ENCODE data around the gene C11orf21. TPM values are rescaled to one million over a fixed set of nuclear protein-coding genes. Genes with fewer than 3 reads are reported as not detected.

Gene C11orf21
- total RNA-seq, 1 experiment from 2014 or later: 0.81 TPM

Small RNA genes lying within 50 kb of the gene (small RNA-seq; reads per million reads assigned to genes)
- gene RNU6-878P: not detected

Other genes starting within 250 kb of the C11orf21 start
- 9.9 and 11.4 TPM in 2 replicates for gene IGF2, start 162.5 kb downstream of the C11orf21 start, total RNA-seq (2014; rRNA removed; shearing (Covaris generic))
- gene INS, start 140.7 kb downstream of the C11orf21 start, total RNA-seq (2014; rRNA removed; shearing (Covaris generic)): not detected in 2 replicates
- gene TH, start 130.1 kb downstream of the C11orf21 start, total RNA-seq (2014; rRNA removed; shearing (Covaris generic)): 1.8 and 3.4 TPM in 2 replicates
- gene ASCL2, start 31.3 kb downstream of the C11orf21 start, total RNA-seq (2014; rRNA removed; shearing (Covaris generic)): 5.0 and 6.8 TPM in 2 replicates
- gene TSPAN32, start 95 bp upstream of the C11orf21 start, total RNA-seq (2014; rRNA removed; shearing (Covaris generic)): 1.4 and 2.5 TPM in 2 replicates
- gene CD81, start 75.4 kb upstream of the C11orf21 start, total RNA-seq (2014; rRNA removed; shearing (Covaris generic)): 121 and 132 TPM in 2 replicates
- 114 and 126 TPM in 2 replicates for gene TSSC4, start 98.8 kb upstream of the C11orf21 start, total RNA-seq (2014; rRNA removed; shearing (Covaris generic))
- gene TRPM5, start 142.6 kb upstream of the C11orf21 start, total RNA-seq (2014; rRNA removed; shearing (Covaris generic)): 1.7 and 1.8 TPM in 2 replicates
- 9.2 and 9.9 TPM in 2 replicates for gene KCNQ1, start 143.1 kb upstream of the C11orf21 start, total RNA-seq (2014; rRNA removed; shearing (Covaris generic))